HG03060 (cell line): ENCODE measurements around the gene TTYH2.
"Not testable (repeated sequence)": the region's sequence is repeated elsewhere in the genome, so short reads cannot be mapped to it uniquely, and the experiment has no call there.

Experiments used
- ATAC-seq: cut with Tn5 transposase; IDR thresholded peaks from one replicate; pipeline ENCODE4 v1.9.1; 2021; ENCODE audit warnings: low read depth, moderate number of reproducible peaks; ENCODE audit not compliant: unreplicated experiment

Gene TTYH2

GRCh38 chr17:74252211-74252610 lies 38.8 kb downstream of the TTYH2 start:
- ATAC-seq, result no peak

GRCh38 chr17:74253036-74253435 lies 39.7 kb downstream of the TTYH2 start:
- no peak for ATAC-seq

GRCh38 chr17:74257311-74257710 lies 43.9 kb downstream of the TTYH2 start:
- no peak for ATAC-seq

- ATAC-seq, result no peak
Observed at GRCh38 chr17:74259667-74260524, 46.5 kb downstream of the TTYH2 start.

- ATAC-seq, result no peak
Observed at GRCh38 chr17:74260525-74260850, 47.1 kb downstream of the TTYH2 start.

GRCh38 chr17:74262601-74263000 lies 49.2 kb downstream of the TTYH2 start:
- ATAC-seq, result no peak

- not testable (repeated sequence) for ATAC-seq
Observed at GRCh38 chr17:74267054-74267453, 53.7 kb downstream of the TTYH2 start.

- ATAC-seq, result no peak
Observed at GRCh38 chr17:74267579-74267978, 54.2 kb downstream of the TTYH2 start.

GRCh38 chr17:74267987-74268499 lies 54.7 kb downstream of the TTYH2 start:
- ATAC-seq, result no peak

GRCh38 chr17:74268558-74268957 lies 55.2 kb downstream of the TTYH2 start:
- ATAC-seq, result no peak

- no peak for ATAC-seq
Observed at GRCh38 chr17:74270333-74270732, 57.0 kb downstream of the TTYH2 start.

GRCh38 chr17:74271281-74271680 lies 57.9 kb downstream of the TTYH2 start:
- ATAC-seq, result no peak

GRCh38 chr17:74271901-74272561 lies 58.7 kb downstream of the TTYH2 start:
- ATAC-seq, result no peak

GRCh38 chr17:74272731-74273201 lies 59.4 kb downstream of the TTYH2 start:
- ATAC-seq, result no peak

GRCh38 chr17:74274060-74274708 lies 60.8 kb downstream of the TTYH2 start, which contains the start of gene DNAI2:
DNAI2 (plus strand) TSS chr17:74274234; CDS start chr17:74281818, 7,584 bp downstream.
- ATAC-seq, result no peak

GRCh38 chr17:74274709-74275340 lies 61.5 kb downstream of the TTYH2 start:
- no peak for ATAC-seq

GRCh38 chr17:74276051-74276476 lies 62.7 kb downstream of the TTYH2 start:
- ATAC-seq, result no peak

- ATAC-seq, result no peak
Observed at GRCh38 chr17:74276541-74277009, 63.2 kb downstream of the TTYH2 start.

GRCh38 chr17:74277935-74278334 lies 64.6 kb downstream of the TTYH2 start:
- no peak for ATAC-seq

GRCh38 chr17:74279617-74280016 lies 66.2 kb downstream of the TTYH2 start:
- ATAC-seq, result not testable (repeated sequence)
